ENCODE results near the gene MAFB. TPM values are rescaled to one million over a fixed set of nuclear protein-coding genes. Genes with fewer than 3 reads are reported as not detected.

Gene MAFB
- total RNA-seq, 1 experiment from 2014 or later: 15.9 TPM

DNA sequence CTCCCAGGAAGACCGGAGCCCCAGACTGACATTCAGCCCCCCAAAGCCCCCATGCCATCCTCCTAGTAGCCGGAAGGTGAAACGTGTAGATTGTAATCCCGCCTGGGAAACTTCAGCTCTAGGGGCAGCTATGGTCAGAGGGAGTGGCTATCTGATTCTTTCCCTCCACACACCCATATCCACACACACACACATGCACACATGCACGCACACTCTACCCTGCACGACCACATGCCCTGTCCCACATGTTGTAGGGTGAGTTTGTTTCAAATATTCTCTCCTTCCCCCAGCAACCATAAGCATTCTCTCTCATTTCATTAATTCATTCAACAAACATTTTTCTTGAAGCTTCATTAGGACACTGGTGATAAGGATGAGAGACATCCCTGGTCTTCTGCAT, 42.2 kb downstream of the MAFB start:
- no peak for DNase-seq (ENCODE audit: unreplicated experiment)
- H3K9me3 Mint-ChIP-seq (ENCODE audit: unreplicated experiment): no peaks in the 10 kb centered on the region
- TF ChIP-seq CTCF (IDR thresholded peaks at IDR 0.05; ENCODE audit: unreplicated experiment): no peak
- BruUV-seq (replicated peaks): no TSS peak
- ChIA-PET POLR2A (interaction anchor here (5.1 to 6.2 kb wide), 3 partner anchors 10 to 40 kb away, joined by 29 to 91 read pairs (median 57); partner anchors contain the start of gene MAFB), CTCF (interaction anchor here (0.6 to 5.5 kb wide), 4 partner anchors 15 to 822 kb away, joined by 3 to 48 read pairs (median 4); partner anchors contain the start of gene MAFB)
- H3K4me1 Mint-ChIP-seq (ENCODE audit: insufficient read depth, unreplicated experiment): peaks cover 38% of the 10 kb centered on the region
- H3K27me3 Mint-ChIP-seq (ENCODE audit: insufficient read depth, unreplicated experiment): no peaks in the 10 kb centered on the region
- intact Hi-C loops (cut with micrococcal nuclease): no loop called here
- no peak overlapping the region for H3K27ac Mint-ChIP-seq (ENCODE audit: low read depth, unreplicated experiment)
- H3K4me3 Mint-ChIP-seq (ENCODE audit: unreplicated experiment): no peak overlapping the region
- H3K36me3 Mint-ChIP-seq (ENCODE audit: insufficient read depth, unreplicated experiment): no peaks in the 10 kb centered on the region

GRCh38 chr20:40646361-40646760, 42.7 kb downstream of the MAFB start:
- H3K4me3 Mint-ChIP-seq (ENCODE audit: unreplicated experiment): no peak overlapping the region
- intact Hi-C loops (cut with micrococcal nuclease): no loop called here
- H3K27me3 Mint-ChIP-seq (ENCODE audit: insufficient read depth, unreplicated experiment): no peaks in the 10 kb centered on the region
- POLR2A ChIA-PET: interaction anchor here (6.2 kb wide), 1 partner anchor 14 kb away, joined by 29 read pairs; no protein-coding TSS in a partner anchor
- peaks cover 37% of the 10 kb centered on the region for H3K4me1 Mint-ChIP-seq (ENCODE audit: insufficient read depth, unreplicated experiment)
- no peaks in the 10 kb centered on the region for H3K36me3 Mint-ChIP-seq (ENCODE audit: insufficient read depth, unreplicated experiment)
- H3K27ac Mint-ChIP-seq (ENCODE audit: low read depth, unreplicated experiment): no peak overlapping the region
- no TSS peak for BruUV-seq (replicated peaks)
- H3K9me3 Mint-ChIP-seq (ENCODE audit: unreplicated experiment): no peaks in the 10 kb centered on the region
- CTCF ChIA-PET: interaction anchor here (0.6 to 5.5 kb wide), 4 partner anchors 14 to 821 kb away, joined by 3 to 48 read pairs (median 4); partner anchors contain the start of gene MAFB
- DNase-seq (ENCODE audit: unreplicated experiment): no peak
- no peak for TF ChIP-seq CTCF (IDR thresholded peaks at IDR 0.05; ENCODE audit: unreplicated experiment)

GRCh38 chr20:40644863-40645262, 44.2 kb downstream of the MAFB start:
- no peak overlapping the region for H3K27ac Mint-ChIP-seq (ENCODE audit: low read depth, unreplicated experiment)
- intact Hi-C loops (cut with micrococcal nuclease): no loop called here
- no peaks in the 10 kb centered on the region for H3K9me3 Mint-ChIP-seq (ENCODE audit: unreplicated experiment)
- H3K4me3 Mint-ChIP-seq (ENCODE audit: unreplicated experiment): no peak overlapping the region
- CTCF ChIA-PET: interaction anchor here (0.6 to 1.5 kb wide), 3 partner anchors 15 to 358 kb away, joined by 3 to 5 read pairs (median 3); partner anchors contain the start of gene MAFB
- POLR2A ChIA-PET: no interaction called here
- no peak for TF ChIP-seq CTCF (IDR thresholded peaks at IDR 0.05; ENCODE audit: unreplicated experiment)
- H3K4me1 Mint-ChIP-seq (ENCODE audit: insufficient read depth, unreplicated experiment): peaks cover 23% of the 10 kb centered on the region
- no peaks in the 10 kb centered on the region for H3K36me3 Mint-ChIP-seq (ENCODE audit: insufficient read depth, unreplicated experiment)
- no peaks in the 10 kb centered on the region for H3K27me3 Mint-ChIP-seq (ENCODE audit: insufficient read depth, unreplicated experiment)
- no peak for DNase-seq (ENCODE audit: unreplicated experiment)
- no TSS peak for BruUV-seq (replicated peaks)

GRCh38 chr20:40643891-40644290, 45.1 kb downstream of the MAFB start:
- no peak for TF ChIP-seq CTCF (IDR thresholded peaks at IDR 0.05; ENCODE audit: unreplicated experiment)
- Mint-ChIP-seq H3K27ac (ENCODE audit: low read depth, unreplicated experiment) (no peak overlapping the region), H3K9me3 (ENCODE audit: unreplicated experiment) (no peaks in the 10 kb centered on the region), H3K27me3 (ENCODE audit: insufficient read depth, unreplicated experiment) (no peaks in the 10 kb centered on the region), H3K36me3 (ENCODE audit: insufficient read depth, unreplicated experiment) (no peaks in the 10 kb centered on the region), H3K4me3 (ENCODE audit: unreplicated experiment) (no peak overlapping the region), H3K4me1 (ENCODE audit: insufficient read depth, unreplicated experiment) (peaks cover 24% of the 10 kb centered on the region)
- POLR2A ChIA-PET: no interaction called here
- CTCF ChIA-PET: interaction anchor here (0.9 to 1.5 kb wide), 3 partner anchors 16 to 320 kb away, joined by 3 to 5 read pairs (median 4); partner anchors contain the start of gene MAFB
- no peak for DNase-seq (ENCODE audit: unreplicated experiment)
- no TSS peak for BruUV-seq (replicated peaks)
- intact Hi-C loops (cut with micrococcal nuclease): no loop called here
